ENCODE results near the gene STARD8.
A peak's percentile ranks its signal among the peaks of the same experiment; 100 is the strongest.

Gene STARD8

DNA sequence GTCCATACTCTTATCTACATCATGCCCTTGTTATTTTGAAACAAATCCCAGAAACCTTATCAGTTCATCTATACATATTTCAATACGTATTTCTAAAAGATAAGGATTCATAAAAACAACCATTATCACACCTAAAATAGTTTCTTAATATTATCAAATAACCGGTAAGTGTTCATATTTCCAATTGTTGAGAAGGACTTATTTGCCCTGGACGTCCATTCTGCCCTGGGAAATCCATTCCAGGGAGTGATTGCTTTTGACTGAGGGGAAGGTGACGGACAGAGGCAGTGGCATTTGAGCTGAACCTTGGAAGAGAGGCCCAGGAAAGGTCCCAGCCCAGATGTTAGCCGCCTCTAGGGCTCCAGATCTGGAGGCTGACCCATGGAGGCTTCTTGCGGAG, 49.6 kb downstream of the STARD8 start:
- Histone ChIP-seq H3K36me3 (ENCODE audit: control insufficient read depth in 1 of 2, insufficient read depth in 2 of 2, low read length in 2 of 2) (no peaks in the 10 kb centered on the region), H2BK120ac (ENCODE audit: insufficient read depth, low read length, poor library complexity) (no peak overlapping the region), H4K91ac (ENCODE audit: low read depth, low read length) (peak overlapping the region; percentile 15), H3K14ac (ENCODE audit: low read length) (no peak overlapping the region), H2BK12ac (ENCODE audit: low read length) (no peak overlapping the region), H3K27ac (ENCODE audit: low read depth, low read length) (no peak overlapping the region), H3K4ac (ENCODE audit: low read depth, low read length) (no peak overlapping the region), H4K8ac (ENCODE audit: low read depth, low read length) (no peak overlapping the region), H3K9ac (ENCODE audit: low read length) (no peak overlapping the region), H4K12ac (ENCODE audit: low read depth, low read length) (no peak overlapping the region), H3K23ac (ENCODE audit: low read length) (no peak overlapping the region), H3K9me3 (ENCODE audit: insufficient read depth, low read depth, low read length) (no peaks in the 10 kb centered on the region), H3K4me3 (ENCODE audit: low read depth, low read length) (no peak overlapping the region), H3K27me3 (ENCODE audit: insufficient read depth, low read length) (no peaks in the 10 kb centered on the region), H2BK5ac (ENCODE audit: low read depth, low read length, poor library complexity) (no peak overlapping the region), H2AFZ (ENCODE audit: insufficient read depth, low read length, poor library complexity) (no peak overlapping the region), H3K4me1 (ENCODE audit: control insufficient read depth in 1 of 2, insufficient read depth in 2 of 2, low read length in 2 of 2) (peaks cover 14 to 24% of the 10 kb centered on the region in 2 experiments), H2AK5ac (ENCODE audit: low read length) (no peak overlapping the region), H3K79me2 (ENCODE audit: control insufficient read depth, insufficient read depth, low read length, poor library complexity) (no peaks in the 10 kb centered on the region), H3K18ac (ENCODE audit: low read length) (no peak overlapping the region), H3K79me1 (ENCODE audit: low read length) (no peaks in the 10 kb centered on the region), H3K4me2 (ENCODE audit: low read length) (no peak overlapping the region)
- peak; percentile 58 to 84 for DNase-seq
- no CpG with 5 or more reads among the region's 6 CpGs for WGBS (ENCODE audit: extremely low coverage, insufficient coverage, insufficient read length)

DNA sequence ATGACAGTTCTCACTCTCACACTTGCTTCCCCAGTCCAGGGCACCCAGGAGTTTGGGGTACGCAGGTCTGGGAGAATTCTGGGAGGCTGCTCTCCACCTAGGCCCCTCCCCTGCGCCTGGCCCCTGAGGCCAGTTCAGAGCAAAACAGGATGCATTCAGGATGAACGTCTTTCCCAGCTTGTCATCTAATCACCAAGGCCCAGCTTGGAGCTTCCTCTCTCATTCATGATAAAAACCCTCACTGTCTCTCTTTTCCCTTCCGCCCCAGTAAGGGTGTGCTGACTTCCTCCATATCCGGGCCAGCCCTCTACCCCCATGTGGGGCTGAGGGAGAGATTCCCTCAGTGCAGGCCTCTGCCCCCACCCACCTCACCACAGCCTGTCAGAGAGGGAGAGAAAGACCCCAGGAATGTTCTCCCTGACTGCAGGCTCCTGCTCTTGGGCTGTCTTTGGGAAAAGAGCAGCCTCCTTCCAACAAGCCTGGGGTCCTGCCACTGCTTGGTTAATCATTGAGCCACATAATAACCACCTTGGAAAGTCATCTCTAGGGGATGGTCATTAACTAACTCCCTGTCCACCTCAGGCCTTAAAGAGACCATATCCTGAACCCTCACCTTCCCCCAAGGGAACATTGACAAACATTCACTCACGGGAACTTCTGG, 50.1 kb downstream of the STARD8 start:
- H2BK12ac ChIP-seq (ENCODE audit: low read length) = no peak overlapping the region
- no peak overlapping the region for H3K14ac ChIP-seq (ENCODE audit: low read length)
- no peak overlapping the region for H3K9ac ChIP-seq (ENCODE audit: low read length)
- H3K79me1 ChIP-seq (ENCODE audit: low read length) = no peaks in the 10 kb centered on the region
- no peaks in the 10 kb centered on the region for H3K79me2 ChIP-seq (ENCODE audit: control insufficient read depth, insufficient read depth, low read length, poor library complexity)
- no peak overlapping the region for H3K4me2 ChIP-seq (ENCODE audit: low read length)
- no peaks in the 10 kb centered on the region for H3K9me3 ChIP-seq (ENCODE audit: insufficient read depth, low read depth, low read length)
- H3K27me3 ChIP-seq (ENCODE audit: insufficient read depth, low read length) = no peaks in the 10 kb centered on the region
- peak in 1 of 2 donors; percentile 38 for DNase-seq
- H3K27ac ChIP-seq (ENCODE audit: low read depth, low read length) = no peak overlapping the region
- no peak overlapping the region for H4K12ac ChIP-seq (ENCODE audit: low read depth, low read length)
- no peak overlapping the region for H2BK120ac ChIP-seq (ENCODE audit: insufficient read depth, low read length, poor library complexity)
- no peak overlapping the region for H2AFZ ChIP-seq (ENCODE audit: insufficient read depth, low read length, poor library complexity)
- no peak overlapping the region for H3K23ac ChIP-seq (ENCODE audit: low read length)
- WGBS (ENCODE audit: extremely low coverage, insufficient coverage, insufficient read length) = no CpG with 5 or more reads among the region's 6 CpGs
- peak overlapping the region; percentile 15 for H4K91ac ChIP-seq (ENCODE audit: low read depth, low read length)
- no peaks in the 10 kb centered on the region for H3K36me3 ChIP-seq (ENCODE audit: control insufficient read depth in 1 of 2, insufficient read depth in 2 of 2, low read length in 2 of 2)
- H4K8ac ChIP-seq (ENCODE audit: low read depth, low read length) = no peak overlapping the region
- peaks cover 14 to 24% of the 10 kb centered on the region in 2 experiments for H3K4me1 ChIP-seq (ENCODE audit: control insufficient read depth in 1 of 2, insufficient read depth in 2 of 2, low read length in 2 of 2)
- H3K4me3 ChIP-seq (ENCODE audit: low read depth, low read length) = no peak overlapping the region
- H3K4ac ChIP-seq (ENCODE audit: low read depth, low read length) = no peak overlapping the region
- no peak overlapping the region for H3K18ac ChIP-seq (ENCODE audit: low read length)
- no peak overlapping the region for H2AK5ac ChIP-seq (ENCODE audit: low read length)
- H2BK5ac ChIP-seq (ENCODE audit: low read depth, low read length, poor library complexity) = no peak overlapping the region

DNA sequence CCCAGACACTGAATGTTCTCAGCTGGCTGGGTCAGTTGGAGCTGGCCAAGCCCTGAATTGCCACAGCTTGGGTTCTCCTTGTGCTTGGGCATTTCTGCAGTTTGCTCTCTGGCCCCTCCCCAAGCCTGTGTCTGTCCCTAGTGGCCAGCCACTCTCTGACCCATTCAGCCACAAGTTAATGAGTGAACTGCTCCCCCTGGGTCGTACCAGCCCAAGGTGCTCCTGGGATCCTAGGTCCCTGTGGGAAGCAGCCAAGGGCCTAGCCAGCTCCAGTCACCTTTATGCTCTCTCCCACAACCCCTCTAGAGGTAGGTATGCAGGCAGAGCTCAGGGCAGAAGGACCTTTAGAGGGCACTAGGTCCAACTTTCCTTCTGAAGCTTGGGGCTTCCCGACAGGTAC, 51.5 kb downstream of the STARD8 start:
- Histone ChIP-seq H3K4me1 (ENCODE audit: control insufficient read depth in 1 of 2, insufficient read depth in 2 of 2, low read length in 2 of 2) (peaks cover 15 to 26% of the 10 kb centered on the region in 2 experiments), H3K14ac (ENCODE audit: low read length) (no peak overlapping the region), H2AK5ac (ENCODE audit: low read length) (no peak overlapping the region), H2AFZ (ENCODE audit: insufficient read depth, low read length, poor library complexity) (no peak overlapping the region), H3K27ac (ENCODE audit: low read depth, low read length) (no peak overlapping the region), H4K8ac (ENCODE audit: low read depth, low read length) (no peak overlapping the region), H2BK12ac (ENCODE audit: low read length) (no peak overlapping the region), H4K12ac (ENCODE audit: low read depth, low read length) (no peak overlapping the region), H3K36me3 (ENCODE audit: control insufficient read depth in 1 of 2, insufficient read depth in 2 of 2, low read length in 2 of 2) (no peaks in the 10 kb centered on the region), H3K4me3 (ENCODE audit: low read depth, low read length) (no peak overlapping the region), H3K9me3 (ENCODE audit: insufficient read depth, low read depth, low read length) (no peaks in the 10 kb centered on the region), H3K4me2 (ENCODE audit: low read length) (no peak overlapping the region), H3K23ac (ENCODE audit: low read length) (no peak overlapping the region), H3K4ac (ENCODE audit: low read depth, low read length) (no peak overlapping the region), H2BK5ac (ENCODE audit: low read depth, low read length, poor library complexity) (no peak overlapping the region), H3K79me1 (ENCODE audit: low read length) (no peaks in the 10 kb centered on the region), H3K79me2 (ENCODE audit: control insufficient read depth, insufficient read depth, low read length, poor library complexity) (no peaks in the 10 kb centered on the region), H3K9ac (ENCODE audit: low read length) (no peak overlapping the region), H3K18ac (ENCODE audit: low read length) (no peak overlapping the region), H4K91ac (ENCODE audit: low read depth, low read length) (no peak overlapping the region), H3K27me3 (ENCODE audit: insufficient read depth, low read length) (no peaks in the 10 kb centered on the region), H2BK120ac (ENCODE audit: insufficient read depth, low read length, poor library complexity) (no peak overlapping the region)
- peak in 1 of 2 donors; percentile 26 for DNase-seq
- no CpG with 5 or more reads among the region's 2 CpGs for WGBS (ENCODE audit: extremely low coverage, insufficient coverage, insufficient read length)

DNA sequence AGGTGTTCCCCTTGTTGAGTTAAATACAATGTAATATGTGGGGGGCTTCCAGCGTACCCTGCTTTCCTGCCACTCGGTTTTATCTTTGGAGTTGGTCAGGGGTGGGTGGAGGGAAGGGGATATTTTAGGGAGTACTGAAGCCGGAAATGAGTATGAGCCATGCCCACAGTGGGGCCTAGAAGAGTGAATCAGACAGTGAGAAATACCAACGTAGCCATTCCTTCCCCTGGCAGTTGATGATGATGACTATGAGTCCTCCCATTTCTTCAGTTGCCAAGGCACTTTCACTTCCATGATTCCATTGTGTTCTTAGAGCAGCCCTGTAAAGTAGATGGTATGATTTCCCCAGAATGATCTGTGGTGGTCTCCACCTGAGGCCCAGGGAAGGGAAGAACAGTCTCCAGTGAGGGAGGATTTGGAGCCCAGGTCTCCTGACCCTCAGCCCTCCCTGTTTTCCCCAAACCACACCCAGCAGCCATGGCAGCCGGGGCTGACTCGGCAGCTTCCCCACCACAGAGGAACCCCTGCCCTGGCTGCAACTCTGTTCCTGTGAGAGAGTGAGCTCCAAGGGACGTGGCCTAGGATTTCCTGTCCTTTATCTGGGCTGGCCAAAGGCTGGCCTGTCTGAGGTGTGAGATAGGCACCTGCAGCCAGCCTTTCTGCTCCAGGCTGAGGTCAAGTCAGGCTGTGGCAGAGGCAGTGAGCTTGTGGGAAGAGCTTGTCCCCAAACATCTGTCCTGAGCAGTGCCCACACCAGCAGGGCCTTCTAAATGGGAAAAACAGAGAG, 52.7 kb downstream of the STARD8 start:
- Histone ChIP-seq H3K4me1 (ENCODE audit: control insufficient read depth in 1 of 2, insufficient read depth in 2 of 2, low read length in 2 of 2) (peaks cover 11 to 20% of the 10 kb centered on the region in 2 experiments), H3K9ac (ENCODE audit: low read length) (no peak overlapping the region), H2BK12ac (ENCODE audit: low read length) (no peak overlapping the region), H3K14ac (ENCODE audit: low read length) (no peak overlapping the region), H3K4me3 (ENCODE audit: low read depth, low read length) (no peak overlapping the region), H3K27ac (ENCODE audit: low read depth, low read length) (no peak overlapping the region), H2BK5ac (ENCODE audit: low read depth, low read length, poor library complexity) (no peak overlapping the region), H3K23ac (ENCODE audit: low read length) (no peak overlapping the region), H2BK120ac (ENCODE audit: insufficient read depth, low read length, poor library complexity) (no peak overlapping the region), H3K9me3 (ENCODE audit: insufficient read depth, low read depth, low read length) (no peaks in the 10 kb centered on the region), H2AFZ (ENCODE audit: insufficient read depth, low read length, poor library complexity) (no peak overlapping the region), H3K4me2 (ENCODE audit: low read length) (no peak overlapping the region), H3K27me3 (ENCODE audit: insufficient read depth, low read length) (no peaks in the 10 kb centered on the region), H3K18ac (ENCODE audit: low read length) (no peak overlapping the region), H3K79me1 (ENCODE audit: low read length) (no peaks in the 10 kb centered on the region), H2AK5ac (ENCODE audit: low read length) (no peak overlapping the region), H3K36me3 (ENCODE audit: control insufficient read depth in 1 of 2, insufficient read depth in 2 of 2, low read length in 2 of 2) (no peaks in the 10 kb centered on the region), H4K8ac (ENCODE audit: low read depth, low read length) (no peak overlapping the region), H3K79me2 (ENCODE audit: control insufficient read depth, insufficient read depth, low read length, poor library complexity) (no peaks in the 10 kb centered on the region), H4K91ac (ENCODE audit: low read depth, low read length) (no peak overlapping the region), H4K12ac (ENCODE audit: low read depth, low read length) (no peak overlapping the region), H3K4ac (ENCODE audit: low read depth, low read length) (no peak overlapping the region)
- DNase-seq = no peak
- no CpG with 5 or more reads among the region's 7 CpGs for WGBS (ENCODE audit: extremely low coverage, insufficient coverage, insufficient read length)
